C1 segment of cervical spinal cord (tissue), 14 donors: Measurements from ENCODE around the gene TSKS.

Experiments used
- DNase-seq, 14 donors: peaks; one replicate each; lab custom pipeline; 2025; lab: John Stamatoyannopoulos, UW

TSKS gene

GRCh38 chr19:49718511-49718910 lies 44.6 kb downstream of the TSKS start:
- DNase-seq, result no peak

DNA sequence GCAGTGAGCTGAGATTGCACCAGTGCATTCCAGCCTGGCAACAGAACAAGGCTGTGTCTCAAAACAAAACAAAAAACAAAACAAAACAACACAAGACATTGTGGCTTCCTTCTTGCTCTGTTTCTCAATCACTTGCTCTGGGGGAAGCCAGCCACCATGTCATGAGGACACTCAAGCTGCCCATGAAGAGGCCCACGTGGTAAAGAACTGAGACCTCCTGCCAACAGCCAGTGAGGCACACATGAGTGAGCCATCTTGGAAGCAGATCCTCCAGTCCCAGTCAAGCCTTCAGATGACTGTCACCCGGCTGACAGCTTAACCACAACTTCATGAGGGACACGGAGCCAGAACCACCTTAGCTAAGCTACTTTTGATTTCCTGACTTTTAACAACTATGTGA lies 47.0 kb downstream of the TSKS start:
- DNase-seq, result no peak

DNA sequence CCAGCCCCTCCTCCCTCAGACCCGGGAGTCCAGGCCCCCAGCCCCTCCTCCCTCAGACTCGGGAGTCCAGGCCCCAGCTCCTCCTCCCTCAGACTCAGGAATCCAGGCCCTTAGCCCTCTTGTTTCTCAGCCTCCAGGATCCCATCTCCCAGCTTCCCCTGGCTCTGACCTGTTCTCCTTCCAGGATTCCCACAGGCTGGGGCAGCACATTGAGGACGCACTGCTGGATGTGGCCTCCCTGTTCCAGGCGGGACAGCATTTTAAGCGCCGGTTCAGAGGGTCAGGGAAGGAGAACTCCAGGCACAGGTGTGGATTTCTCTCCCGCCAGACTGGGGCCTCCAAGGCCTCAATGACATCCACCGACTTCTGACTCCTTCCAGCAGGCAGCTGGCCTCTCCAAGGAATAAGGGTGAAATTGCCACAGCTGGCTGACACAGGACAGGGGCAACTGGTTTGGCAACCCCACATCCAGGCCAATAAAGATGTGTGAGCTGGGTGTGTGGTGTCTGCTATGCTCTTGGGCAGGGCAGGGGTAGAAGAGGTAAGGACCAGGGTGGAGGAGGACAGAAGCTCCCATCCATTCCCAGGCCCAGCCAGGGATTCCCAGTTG lies 49.8 kb downstream of the TSKS start:
- DNase-seq, result no peak

DNA sequence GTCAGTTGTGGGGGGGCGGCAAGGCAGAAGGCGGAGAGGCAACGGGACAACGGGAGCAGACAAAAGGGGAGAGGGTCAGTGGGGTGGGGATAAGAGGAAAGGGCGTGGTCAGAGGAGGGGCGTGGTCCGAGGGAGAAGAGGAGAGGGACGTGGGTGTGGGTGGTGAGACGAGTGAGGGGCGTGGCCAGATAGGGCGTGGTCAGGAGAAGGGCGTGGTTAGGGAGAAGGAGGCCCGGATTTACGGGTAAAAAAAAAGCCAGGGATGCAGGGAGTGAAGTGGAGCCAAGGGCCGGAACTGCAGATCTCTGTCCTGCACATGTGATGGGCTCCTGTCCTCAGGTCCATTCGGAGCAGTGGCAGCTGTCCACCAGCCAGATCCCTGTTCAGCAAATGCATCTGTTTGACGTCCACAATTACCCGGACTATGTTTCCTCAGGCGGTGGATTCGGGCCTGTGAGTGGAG lies 50.7 kb downstream of the TSKS start:
- no peak for DNase-seq

GRCh38 chr19:49710372-49710951 lies 52.6 kb downstream of the TSKS start:
- DNase-seq, result no peak

- no peak for DNase-seq
Measured at GRCh38 chr19:49705919-49706318, 57.2 kb downstream of the TSKS start.

DNA sequence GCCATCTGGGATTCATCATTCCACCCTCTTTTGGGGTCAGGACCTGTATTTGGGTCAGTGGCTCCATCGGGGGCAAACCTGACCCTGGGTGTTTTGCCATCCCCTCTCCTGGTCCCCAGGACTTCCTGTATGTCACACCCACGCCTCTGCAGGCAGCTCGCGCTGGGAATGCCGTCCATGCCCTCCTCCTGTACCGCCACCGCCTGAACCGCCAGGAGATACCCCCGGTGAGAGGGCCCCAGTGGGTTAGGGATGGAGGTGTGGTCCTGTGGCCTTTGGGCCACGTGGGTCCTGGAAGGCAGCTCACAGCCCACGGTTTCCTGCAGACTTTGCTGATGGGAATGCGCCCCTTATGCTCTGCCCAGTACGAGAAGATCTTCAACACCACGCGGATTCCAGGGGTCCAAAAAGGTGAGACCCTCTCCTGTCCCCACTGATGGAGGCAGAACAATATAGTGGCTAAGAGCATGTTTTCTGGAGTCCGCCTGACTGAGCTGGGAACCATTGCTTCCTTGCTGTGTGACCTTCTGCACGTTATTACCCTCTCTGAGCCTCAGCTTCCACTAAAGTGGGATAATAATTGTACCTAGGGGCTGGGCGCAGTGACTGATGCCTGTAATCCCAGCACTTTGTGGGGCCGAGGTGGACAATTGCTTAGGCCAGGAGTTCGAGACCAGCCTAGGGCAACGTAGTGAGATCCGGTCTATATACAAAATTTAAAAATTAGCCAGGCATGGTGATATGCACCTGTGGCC lies 58.0 kb downstream of the TSKS start:
- no peak for DNase-seq

DNA sequence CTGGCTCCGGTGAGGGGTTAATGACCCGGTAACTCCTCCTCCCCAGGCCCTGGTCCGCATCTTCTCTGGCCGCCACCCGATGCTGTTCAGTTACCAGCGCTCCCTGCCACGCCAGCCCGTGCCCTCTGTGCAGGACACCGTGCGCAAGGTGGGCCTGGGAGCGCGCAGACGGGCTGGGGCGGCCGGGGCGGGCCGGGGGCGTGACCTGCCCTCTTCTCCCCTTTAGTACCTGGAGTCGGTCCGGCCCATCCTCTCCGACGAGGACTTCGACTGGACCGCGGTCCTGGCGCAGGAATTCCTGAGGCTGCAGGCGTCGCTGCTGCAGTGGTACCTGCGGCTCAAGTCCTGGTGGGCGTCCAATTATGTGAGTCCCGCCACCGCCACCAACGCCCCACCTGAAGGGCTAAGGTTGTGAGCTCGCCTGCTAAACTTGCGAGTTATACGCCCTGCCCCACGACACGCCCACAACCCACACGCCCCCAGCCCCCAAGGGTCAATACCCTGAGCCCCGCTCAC lies 61.8 kb downstream of the TSKS start:
- DNase-seq, result no peak

DNA sequence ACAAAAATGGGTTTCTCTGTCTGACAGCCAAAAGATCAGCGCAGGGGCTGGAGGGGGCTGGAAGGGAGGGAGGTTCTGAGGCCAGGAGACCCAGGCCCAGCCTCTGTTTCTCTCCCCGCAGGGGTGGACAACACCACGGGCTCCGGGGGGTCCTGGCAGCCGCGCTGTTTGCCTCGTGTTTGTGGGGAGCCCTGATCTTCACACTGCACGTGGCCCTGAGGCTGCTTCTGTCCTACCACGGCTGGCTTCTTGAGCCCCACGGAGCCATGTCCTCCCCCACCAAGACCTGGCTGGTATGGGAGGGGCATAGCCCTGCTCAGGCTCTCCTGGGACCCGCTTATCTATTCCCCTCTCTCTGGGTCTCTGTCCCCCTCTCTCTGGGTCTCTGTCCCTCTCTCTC lies 62.5 kb downstream of the TSKS start:
- DNase-seq, result no peak

GRCh38 chr19:49699364-49699763 lies 63.7 kb downstream of the TSKS start:
- DNase-seq, result no peak

GRCh38 chr19:49696865-49697264 lies 66.2 kb downstream of the TSKS start:
- DNase-seq, result no peak

DNA sequence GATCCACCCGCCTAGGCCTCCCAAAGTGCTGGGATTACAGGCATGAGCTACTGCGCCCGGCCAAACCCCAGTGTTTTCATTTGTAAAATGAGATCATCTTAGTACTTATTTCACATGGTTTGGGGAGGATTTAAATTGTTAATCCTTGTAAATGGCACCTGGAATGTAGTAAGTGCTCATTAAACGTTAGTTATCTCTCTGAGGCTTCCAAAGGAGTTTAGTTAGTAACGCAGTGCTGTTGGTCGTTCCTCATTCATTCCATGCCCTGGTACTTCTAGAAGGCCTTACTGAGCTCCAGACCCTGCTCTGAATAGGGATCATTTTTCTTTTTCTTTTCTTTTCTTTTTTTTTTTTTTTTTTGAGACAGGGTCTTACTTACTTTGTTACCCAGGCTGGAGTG lies 67.0 kb downstream of the TSKS start:
- DNase-seq, result no peak

DNA sequence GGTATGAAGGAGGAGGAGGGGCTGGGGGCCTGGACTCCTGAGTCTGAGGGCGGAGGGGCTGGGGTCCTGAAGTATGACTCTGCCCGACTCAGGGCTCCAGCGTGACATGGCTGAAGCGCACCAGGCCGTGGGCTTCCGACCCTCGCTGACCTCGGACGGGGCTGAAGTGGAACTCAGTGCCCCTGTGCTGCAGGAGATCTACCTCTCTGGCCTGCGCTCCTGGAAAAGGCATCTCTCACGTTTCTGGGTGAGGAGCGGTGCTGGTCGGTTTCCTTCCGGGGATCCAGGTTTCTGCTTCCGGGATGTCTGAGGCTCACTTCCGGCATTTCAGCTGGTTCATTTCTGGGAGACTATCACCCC lies 71.0 kb downstream of the TSKS start:
- peak in 1 of 14 donors; percentile 75 for DNase-seq

DNA sequence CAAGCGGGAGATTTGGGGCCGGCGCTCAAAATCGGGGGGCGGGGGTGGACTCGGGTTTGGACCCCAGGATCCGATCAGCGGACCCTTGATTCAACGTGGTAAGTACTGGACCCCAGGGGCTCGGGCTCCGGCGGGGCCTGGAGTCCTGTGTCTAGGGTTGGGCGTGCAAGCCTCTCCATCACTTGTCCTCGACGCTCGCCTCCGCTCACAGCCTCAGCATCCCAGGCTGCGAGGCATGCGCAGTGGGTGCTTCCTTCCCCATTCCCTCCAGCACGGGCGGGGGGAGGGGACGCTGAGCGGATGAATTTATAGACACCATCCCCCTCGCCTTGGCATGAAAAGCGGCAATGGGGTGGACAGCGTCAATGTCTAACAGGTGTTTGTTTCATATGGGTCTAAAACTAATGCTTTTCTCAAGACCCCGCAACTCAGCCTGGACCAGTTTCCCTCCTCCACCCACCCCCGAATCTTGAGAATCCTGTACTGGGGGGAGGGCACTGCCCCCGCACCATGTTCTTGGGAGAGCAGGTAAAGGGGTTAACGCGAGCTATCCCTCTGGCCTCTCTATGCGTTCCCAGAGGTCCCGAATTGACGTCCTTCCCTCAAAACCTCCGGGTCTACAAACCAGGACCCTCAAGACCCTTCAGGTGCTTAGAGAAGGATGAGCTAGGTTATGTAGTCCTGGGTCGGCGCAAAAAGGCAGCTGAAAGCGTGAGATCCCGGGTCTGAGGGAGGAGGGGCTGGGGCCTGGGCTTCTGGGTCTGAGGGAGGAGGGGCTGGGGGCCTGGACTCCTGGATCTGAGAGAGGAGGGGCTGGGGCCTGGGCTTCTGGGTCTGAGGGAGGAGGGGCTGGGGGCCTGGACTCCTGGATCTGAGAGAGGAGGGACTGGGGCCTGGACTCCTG lies 71.6 kb downstream of the TSKS start:
- DNase-seq, result peak in 12 of 14 donors; percentile 34 to 85 (median 66)

GRCh38 chr19:49690656-49691242 lies 72.4 kb downstream of the TSKS start, which contains the start of gene CPT1C:
TSS of gene CPT1C (plus strand) at chr19:49691116. CDS start at chr19:49692253, 1,137 bp downstream.
- DNase-seq, result peak in 12 of 14 donors; percentile 39 to 93 (median 70)

GRCh38 chr19:49690079-49690655 lies 72.9 kb downstream of the TSKS start:
- peak in 2 of 14 donors; percentile 27 to 30 for DNase-seq
